SK-N-SH (cell line): ENCODE results near the gene BCR. TPM values are rescaled to one million over a fixed set of nuclear protein-coding genes. Genes with fewer than 3 reads are reported as not detected.

ENCODE experiments used
- CTCF ChIA-PET: fragments of 300-600, 350-600 bp; formaldehyde crosslinking; extraction: SDS; loops from one replicate; lab custom pipeline; 2021; lab: Yijun Ruan, JAX
- POLR2A ChIA-PET: fragments of 350-600 bp; sonication (Branson Sonifier 250); formaldehyde crosslinking; extraction: SDS; loops from one replicate; lab custom pipeline; 2020; ENCODE audit warnings: antibody characterized with exemption, inconsistent platforms; lab: Yijun Ruan, JAX
- DNase-seq: peaks from one replicate; pipeline ENCODE4 v3.0.0; 2012
- H2AFZ ChIP-seq: fragments of 200-600 bp; sonication (generic); 2 replicates; pipeline ENCODE4 v1.8.1; 2016; ENCODE audit warnings: antibody characterized with exemption, mild to moderate bottlenecking, low read depth
- H3F3A ChIP-seq: fragments of 200-600 bp; sonication (generic); replicated peaks from 2 replicates; pipeline ENCODE3; 2016; ENCODE audit warnings: antibody characterized with exemption, mild to moderate bottlenecking; ENCODE audit not compliant: insufficient read depth
- H3K27ac ChIP-seq, 2 experiments: fragments of 200-500 bp in 1 of 2; fragments of 200-600 bp in 1 of 2; sonication (Bioruptor generic) in 1 of 2; sonication (generic), shearing (Covaris generic) in 1 of 2; 2 replicates each; pipeline versions ENCODE4 v1.5.1 to v1.6.1; 2014 to 2016; ENCODE audit warnings: low read depth in 2 of 2, inconsistent platforms in 1 of 2, low read length in 1 of 2, mild to moderate bottlenecking in 1 of 2, mixed read lengths in 1 of 2
- H3K27me3 ChIP-seq: fragments of 200-600 bp; sonication (generic), shearing (Covaris generic); 2 replicates; pipeline ENCODE4 v1.6.1; 2016; ENCODE audit warnings: mixed run types; ENCODE audit not compliant: insufficient read depth
- H3K36me3 ChIP-seq, 2 experiments: fragments of 200-500 bp in 1 of 2; fragments of 200-600 bp in 1 of 2; sonication (Bioruptor generic) in 1 of 2; sonication (generic) in 1 of 2; replicated peaks in 1 of 2; 2 replicates each; pipeline versions ENCODE3 to v1.5.1; 2014 to 2016; ENCODE audit warnings: low read length in 1 of 2, mild to moderate bottlenecking in 1 of 2; ENCODE audit not compliant: insufficient read depth in 2 of 2, control insufficient read depth in 1 of 2
- H3K4me1 ChIP-seq, 2 experiments: fragments of 200-500 bp in 1 of 2; fragments of 200-600 bp in 1 of 2; sonication (Bioruptor generic) in 1 of 2; sonication (generic), shearing (Covaris generic) in 1 of 2; 2 replicates each; pipeline versions ENCODE4 v1.5.1 to v1.6.1; 2014 to 2016; ENCODE audit warnings: low read depth in 1 of 2, low read length in 1 of 2, mixed run types in 1 of 2; ENCODE audit not compliant: insufficient read depth in 2 of 2, control insufficient read depth in 1 of 2
- H3K4me2 ChIP-seq: fragments of 200-600 bp; sonication (generic), shearing (Covaris generic); 2 replicates; pipeline ENCODE4 v1.6.1; 2017; ENCODE audit warnings: mixed run types
- H3K4me3 ChIP-seq, 2 experiments: fragments of 200-500 bp in 1 of 2; fragments of 200-600 bp in 1 of 2; sonication (Bioruptor generic) in 1 of 2; sonication (generic), shearing (Covaris generic) in 1 of 2; 2 replicates each; pipeline versions ENCODE4 v1.5.1 to v1.8.1; 2014 to 2016; ENCODE audit warnings: low read depth in 2 of 2, inconsistent platforms in 1 of 2, low read length in 1 of 2, mild to moderate bottlenecking in 1 of 2, mixed read lengths in 1 of 2, moderate library complexity in 1 of 2
- H3K79me2 ChIP-seq: fragments of 200-600 bp; sonication (generic); 2 replicates; pipeline ENCODE4 v1.8.1; 2017; ENCODE audit warnings: mild to moderate bottlenecking; ENCODE audit not compliant: insufficient read depth
- H3K9ac ChIP-seq: fragments of 200-600 bp; sonication (generic); 2 replicates; pipeline ENCODE4 v1.6.1; 2017; ENCODE audit warnings: mixed run types
- H3K9me2 ChIP-seq: fragments of 200-600 bp; sonication (generic); 2 replicates; pipeline ENCODE4 v1.6.1; 2017; ENCODE audit warnings: mixed run types
- H3K9me3 ChIP-seq: fragments of 200-600 bp; sonication (generic); 2 replicates; pipeline ENCODE4 v1.6.1; 2017; ENCODE audit warnings: mixed run types, mild to moderate bottlenecking, moderate library complexity
- H4K20me1 ChIP-seq: fragments of 200-600 bp; sonication (generic); 2 replicates; pipeline ENCODE4 v1.6.1; 2017; ENCODE audit warnings: mild to moderate bottlenecking, mixed run types; ENCODE audit not compliant: insufficient read depth
- FOXM1 ChIP-seq: IDR thresholded peaks from 2 replicates; pipeline ENCODE4 v1.4.0; 2012; ENCODE audit warnings: low read depth, mild to moderate bottlenecking
- GABPA ChIP-seq: IDR thresholded peaks from 2 replicates; pipeline ENCODE4 v1.4.0; 2012; ENCODE audit warnings: low read depth, mild to moderate bottlenecking
- MAX ChIP-seq: IDR thresholded peaks from 2 replicates; pipeline ENCODE4 v1.4.0; 2012; ENCODE audit warnings: low read depth
- MEF2A ChIP-seq: IDR thresholded peaks from 2 replicates; pipeline ENCODE4 v1.4.0; 2012; ENCODE audit warnings: low read depth, borderline replicate concordance
- MXI1 ChIP-seq: IDR thresholded peaks from 2 replicates; pipeline ENCODE4 v1.6.1; 2012; ENCODE audit warnings: mild to moderate bottlenecking, low read depth, low read length, improper control_type of control experiment
- NRF1 ChIP-seq: IDR thresholded peaks from 2 replicates; pipeline ENCODE4 v1.6.1; 2012; ENCODE audit warnings: low read depth, mild to moderate bottlenecking, low read length
- REST ChIP-seq: IDR thresholded peaks from 2 replicates; pipeline ENCODE4 v1.6.1; 2012; ENCODE audit warnings: mild to moderate bottlenecking, low read depth, low read length, moderate library complexity
- RFX5 ChIP-seq: IDR thresholded peaks from 2 replicates; pipeline ENCODE4 v1.6.1; 2012; ENCODE audit warnings: mild to moderate bottlenecking, improper control_type of control experiment, low read length
- RXRA ChIP-seq: IDR thresholded peaks from 2 replicates; pipeline ENCODE4 v1.4.0; 2012; ENCODE audit warnings: low read depth, mild to moderate bottlenecking, borderline replicate concordance
- SMC3 ChIP-seq: IDR thresholded peaks from 2 replicates; pipeline ENCODE4 v1.6.1; 2012; ENCODE audit warnings: low read depth, low read length, improper control_type of control experiment
- ZBTB33 ChIP-seq: IDR thresholded peaks from 2 replicates; pipeline ENCODE4 v1.4.0; 2012; ENCODE audit warnings: low read depth, borderline replicate concordance
- WGBS: methylation state at CpG from one replicate; pipeline ENCODE4 v1.1.6; 2017; ENCODE audit warnings: low lambda C conversion rate; 5-methylcytosine and 5-hydroxymethylcytosine counted together
- polyA plus RNA-seq, 3 experiments: library from polyadenylated mRNA; depleted of rRNA; stranded (reverse); fragments of >200 nt; gene quantifications; 2 replicates each; pipeline ENCODE4 v1.2.3, GENCODE V29; 2012
- TF ChIP-seq, protein P1 (sequence below): fragments of 150-350 bp; IDR thresholded peaks from 2 replicates; pipeline ENCODE4 v1.6.1; 2017; ENCODE audit warnings: antibody characterized with exemption, low read length, low read depth, borderline replicate concordance

The BCR gene
- polyA plus RNA-seq, 1 of the 3 experiments (the other 2 are of a cell fraction) = 50.9 TPM

DNA sequence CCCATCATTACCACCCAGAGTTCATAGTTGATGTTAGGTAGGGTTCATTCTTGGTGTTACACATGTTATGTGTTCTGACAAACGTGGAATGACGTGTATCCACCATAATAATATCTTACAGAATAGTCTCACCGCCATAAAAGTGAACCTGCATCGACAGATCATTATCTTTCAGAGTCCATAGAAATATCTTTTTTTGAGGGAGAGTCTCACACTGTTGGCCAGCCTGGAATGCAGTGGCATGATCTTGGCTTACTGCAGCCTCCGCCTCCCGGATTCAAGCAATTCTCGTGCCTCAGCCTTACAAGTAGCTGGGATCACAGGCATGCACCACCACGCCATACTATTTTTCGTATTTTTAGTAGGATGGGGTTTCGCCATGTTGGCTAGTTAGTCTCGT is 113.9 kb downstream of the BCR start:
- Histone ChIP-seq H3K4me1 (no peaks in the 10 kb centered on the region; a peak in 1 of 4 replicates), H3K9ac (no peak overlapping the region), H4K20me1 (no peaks in the 10 kb centered on the region), H3K4me3 (no peak overlapping the region), H3K27ac (no peak overlapping the region), H3K9me2 (no peaks in the 10 kb centered on the region), H3F3A (no peaks in the 10 kb centered on the region), H3K4me2 (no peak overlapping the region), H3K36me3 (peaks cover 8 to 60% of the 10 kb centered on the region in 2 experiments), H3K9me3 (no peaks in the 10 kb centered on the region), H3K27me3 (no peaks in the 10 kb centered on the region), H3K79me2 (no peaks in the 10 kb centered on the region), H2AFZ (no peak overlapping the region)
- no peak for DNase-seq
- WGBS = 94% methylated on average over 11 of the region's 11 CpGs
- ChIA-PET CTCF (interaction anchor here (1.1 to 25.8 kb wide), 5 partner anchors 12 to 337 kb away, joined by 3 to 587 read pairs (median 5); partner anchors contain the start of gene BCR), POLR2A (no interaction called here)
- TF ChIP-seq NRF1 (no peak), SMC3 (no peak), GABPA (no peak), MEF2A (no peak), RFX5 (no peak), MAX (no peak), FOXM1 (no peak), RXRA (no peak), MXI1 (no peak), ZBTB33 (no peak), REST (no peak)
- TF ChIP-seq, protein P1, sequence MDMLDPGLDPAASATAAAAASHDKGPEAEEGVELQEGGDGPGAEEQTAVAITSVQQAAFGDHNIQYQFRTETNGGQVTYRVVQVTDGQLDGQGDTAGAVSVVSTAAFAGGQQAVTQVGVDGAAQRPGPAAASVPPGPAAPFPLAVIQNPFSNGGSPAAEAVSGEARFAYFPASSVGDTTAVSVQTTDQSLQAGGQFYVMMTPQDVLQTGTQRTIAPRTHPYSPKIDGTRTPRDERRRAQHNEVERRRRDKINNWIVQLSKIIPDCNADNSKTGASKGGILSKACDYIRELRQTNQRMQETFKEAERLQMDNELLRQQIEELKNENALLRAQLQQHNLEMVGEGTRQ = no peak
